ENCODE results near the gene TTC31.

The TTC31 gene

DNA sequence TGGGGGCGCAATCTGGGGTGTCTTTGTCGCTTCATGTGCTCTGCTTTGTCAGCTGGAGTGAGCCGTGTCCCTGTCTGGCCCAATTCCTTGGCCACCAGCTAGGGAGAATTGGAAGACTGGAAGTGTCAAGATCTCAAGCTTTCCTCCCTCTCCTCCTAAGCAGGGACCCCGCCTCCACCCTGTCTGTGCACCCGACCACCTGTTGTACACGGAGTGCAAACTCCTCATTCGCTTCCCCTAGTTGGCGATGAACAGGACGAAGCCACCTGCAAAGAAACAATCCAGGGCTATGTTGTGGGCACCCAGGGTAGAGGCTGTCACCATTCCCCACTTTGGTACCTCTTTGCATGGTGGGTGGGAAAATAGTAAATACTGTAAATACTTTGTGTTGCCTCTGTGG, 44.9 kb downstream of the TTC31 start:
- ChIA-PET POLR2A (no interaction called here), CTCF (interaction anchor here (1.5 to 8.9 kb wide), 4 partner anchors 20 to 58 kb away, joined by 3 to 137 read pairs (median 8); partner anchors contain the start of genes CCDC142, PCGF1 and TTC31)
- TF ChIP-seq, protein P1, sequence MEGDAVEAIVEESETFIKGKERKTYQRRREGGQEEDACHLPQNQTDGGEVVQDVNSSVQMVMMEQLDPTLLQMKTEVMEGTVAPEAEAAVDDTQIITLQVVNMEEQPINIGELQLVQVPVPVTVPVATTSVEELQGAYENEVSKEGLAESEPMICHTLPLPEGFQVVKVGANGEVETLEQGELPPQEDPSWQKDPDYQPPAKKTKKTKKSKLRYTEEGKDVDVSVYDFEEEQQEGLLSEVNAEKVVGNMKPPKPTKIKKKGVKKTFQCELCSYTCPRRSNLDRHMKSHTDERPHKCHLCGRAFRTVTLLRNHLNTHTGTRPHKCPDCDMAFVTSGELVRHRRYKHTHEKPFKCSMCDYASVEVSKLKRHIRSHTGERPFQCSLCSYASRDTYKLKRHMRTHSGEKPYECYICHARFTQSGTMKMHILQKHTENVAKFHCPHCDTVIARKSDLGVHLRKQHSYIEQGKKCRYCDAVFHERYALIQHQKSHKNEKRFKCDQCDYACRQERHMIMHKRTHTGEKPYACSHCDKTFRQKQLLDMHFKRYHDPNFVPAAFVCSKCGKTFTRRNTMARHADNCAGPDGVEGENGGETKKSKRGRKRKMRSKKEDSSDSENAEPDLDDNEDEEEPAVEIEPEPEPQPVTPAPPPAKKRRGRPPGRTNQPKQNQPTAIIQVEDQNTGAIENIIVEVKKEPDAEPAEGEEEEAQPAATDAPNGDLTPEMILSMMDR (IDR thresholded peaks at IDR 0.05; ENCODE audit: insufficient read depth, low read length, missing control alignments): no peak
- DNase-seq (ENCODE audit: low read depth, low spot score): no peak
- H3K4me3 ChIP-seq (ENCODE audit: low read depth, low read length): no peak overlapping the region; the same call in 1 of the 2 replicates

DNA sequence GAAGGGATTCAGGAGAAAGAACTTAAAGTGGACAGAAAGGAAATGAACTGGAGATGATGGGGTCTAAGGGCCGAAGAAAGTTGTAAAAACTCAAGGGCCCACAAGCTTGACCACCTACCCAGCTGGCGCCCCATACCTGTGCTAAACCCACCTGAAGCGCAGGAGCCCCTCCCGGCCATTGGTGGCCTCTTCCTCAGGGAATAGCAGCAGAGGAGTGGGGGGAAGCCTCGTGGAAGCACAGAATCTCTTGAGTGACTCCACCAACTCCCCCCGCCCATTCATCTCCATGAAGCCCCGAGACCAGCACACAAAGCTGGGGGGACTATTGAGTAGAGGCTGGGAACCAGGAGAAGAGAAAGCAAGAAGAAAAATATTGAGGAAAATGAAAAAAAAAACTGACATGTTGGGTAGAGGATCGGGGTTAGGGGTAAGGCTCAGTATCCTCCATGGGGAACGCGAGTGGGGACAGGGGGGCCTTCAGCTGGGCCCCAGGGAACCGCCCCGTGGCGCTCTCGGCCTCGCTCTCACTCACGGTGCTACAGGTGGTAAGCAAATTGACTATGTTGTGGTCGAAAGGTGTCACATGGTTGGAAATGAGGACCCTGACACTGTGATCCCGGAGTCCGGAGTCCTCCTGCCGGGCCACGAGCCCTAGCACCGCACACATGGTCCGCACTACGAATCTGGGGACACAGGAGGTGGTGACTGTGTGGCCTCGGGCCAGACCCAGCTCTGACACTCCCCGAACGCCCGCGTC, 45.9 kb downstream of the TTC31 start:
- no peak for DNase-seq (ENCODE audit: low read depth, low spot score)
- ChIA-PET CTCF (interaction anchor here (1.2 to 8.9 kb wide), 6 partner anchors 11 to 57 kb away, joined by 4 to 137 read pairs (median 8); partner anchors contain the start of genes CCDC142, PCGF1 and TTC31), POLR2A (interaction anchor here (1.1 to 1.9 kb wide), 9 partner anchors 25 to 74 kb away, joined by 3 to 9 read pairs (median 6); partner anchors contain the start of genes CCDC142, INO80B, LOXL3 and TTC31)
- peak overlapping the region; percentile 99 for H3K4me3 ChIP-seq (ENCODE audit: low read depth, low read length)
- TF ChIP-seq, protein P1 (IDR thresholded peaks at IDR 0.05; ENCODE audit: insufficient read depth, low read length, missing control alignments): no peak

DNA sequence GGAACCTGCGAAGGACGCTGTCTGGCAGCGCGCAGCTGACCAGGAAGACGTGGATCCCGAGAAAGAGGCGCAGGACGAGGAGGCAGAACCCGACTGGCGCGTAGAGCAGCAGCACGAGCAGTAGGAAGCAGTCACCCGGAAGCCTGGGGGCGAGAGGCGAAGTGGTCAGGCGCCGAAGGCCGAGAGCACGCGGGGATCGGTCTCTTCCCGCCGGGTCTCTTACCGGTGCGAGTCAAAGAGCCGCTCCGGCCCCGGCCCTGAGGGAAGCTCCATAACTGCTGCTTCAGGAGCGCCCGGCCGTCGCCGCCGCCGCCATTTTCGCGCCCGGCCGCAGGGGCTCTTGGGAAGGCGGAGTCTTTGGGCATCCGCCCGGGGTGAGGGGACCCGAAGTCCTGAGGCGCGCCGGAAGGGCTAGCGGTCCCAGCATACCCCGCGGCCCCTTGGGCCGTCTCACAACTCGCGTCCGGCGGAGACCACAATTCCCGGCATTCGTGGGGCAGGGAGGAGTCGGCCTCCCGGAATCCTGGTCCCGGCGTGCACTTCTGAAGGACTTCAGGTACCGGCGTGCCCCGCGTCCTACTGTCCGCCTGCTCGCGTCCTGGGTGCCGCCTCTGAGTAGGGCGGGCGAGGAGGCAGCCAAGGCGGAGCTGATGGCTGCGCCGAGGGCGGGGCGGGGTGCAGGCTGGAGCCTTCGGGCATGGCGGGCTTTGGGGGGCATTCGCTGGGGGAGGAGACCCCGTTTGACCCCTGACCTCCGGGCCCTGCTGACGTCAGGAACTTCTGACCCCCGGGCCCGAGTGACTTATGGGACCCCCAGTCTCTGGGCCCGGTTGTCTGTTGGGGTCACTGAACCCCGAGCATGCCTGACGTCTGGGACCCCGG, 46.7 kb downstream of the TTC31 start, which contains the start of the genes AUP1 and HTRA2:
TSS of gene AUP1 (minus strand) at position 350 of the 882 bp plus-strand sequence. CDS start at position 273, 77 bp downstream.
TSS of gene HTRA2 (plus strand) at position 577 of the 882 bp plus-strand sequence. CDS start at position 651, 74 bp downstream.
- TF ChIP-seq, protein P1 (IDR thresholded peaks at IDR 0.05; ENCODE audit: insufficient read depth, low read length, missing control alignments): no peak
- peak; percentile 93 for DNase-seq (ENCODE audit: low read depth, low spot score)
- ChIA-PET POLR2A (interaction anchor here (0.5 to 1.9 kb wide), 15 partner anchors 9 to 149 kb away, joined by 3 to 9 read pairs (median 4); partner anchors contain the start of genes CCDC142, DCTN1, INO80B and LOXL3), CTCF (interaction anchor here (1.2 to 8.9 kb wide), 6 partner anchors 11 to 57 kb away, joined by 4 to 137 read pairs (median 8); partner anchors contain the start of genes CCDC142, PCGF1 and TTC31)
- peak within 1 kb of the TSS; percentile 99 for H3K4me3 ChIP-seq (ENCODE audit: low read depth, low read length)

DNA sequence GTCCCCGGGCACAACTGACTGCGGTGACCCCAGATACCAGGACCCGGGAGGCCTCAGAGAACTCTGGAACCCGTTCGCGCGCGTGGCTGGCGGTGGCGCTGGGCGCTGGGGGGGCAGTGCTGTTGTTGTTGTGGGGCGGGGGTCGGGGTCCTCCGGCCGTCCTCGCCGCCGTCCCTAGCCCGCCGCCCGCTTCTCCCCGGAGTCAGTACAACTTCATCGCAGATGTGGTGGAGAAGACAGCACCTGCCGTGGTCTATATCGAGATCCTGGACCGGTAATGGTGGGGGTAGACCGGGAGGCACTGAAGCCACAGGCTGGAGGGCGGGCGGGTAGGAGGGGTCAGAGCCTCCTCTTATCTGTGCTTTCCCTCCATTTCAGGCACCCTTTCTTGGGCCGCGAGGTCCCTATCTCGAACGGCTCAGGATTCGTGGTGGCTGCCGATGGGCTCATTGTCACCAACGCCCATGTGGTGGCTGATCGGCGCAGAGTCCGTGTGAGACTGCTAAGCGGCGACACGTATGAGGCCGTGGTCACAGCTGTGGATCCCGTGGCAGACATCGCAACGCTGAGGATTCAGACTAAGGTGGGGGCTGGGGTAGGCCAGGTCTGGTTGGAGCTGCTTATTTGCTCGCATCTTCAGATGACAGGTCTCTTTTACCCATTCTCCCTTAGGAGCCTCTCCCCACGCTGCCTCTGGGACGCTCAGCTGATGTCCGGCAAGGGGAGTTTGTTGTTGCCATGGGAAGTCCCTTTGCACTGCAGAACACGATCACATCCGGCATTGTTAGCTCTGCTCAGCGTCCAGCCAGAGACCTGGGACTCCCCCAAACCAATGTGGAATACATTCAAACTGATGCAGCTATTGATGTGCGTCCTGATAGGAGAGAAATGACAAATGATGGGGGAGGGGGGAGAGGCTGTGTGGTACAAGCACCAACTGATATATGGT, 47.6 kb downstream of the TTC31 start:
- TF ChIP-seq, protein P1 (IDR thresholded peaks at IDR 0.05; ENCODE audit: insufficient read depth, low read length, missing control alignments): no peak
- ChIA-PET POLR2A (interaction anchor here (0.5 to 3.0 kb wide), 19 partner anchors 8 to 76 kb away, joined by 3 to 11 read pairs (median 4); partner anchors contain the start of genes CCDC142, INO80B, LOXL3 and TTC31), CTCF (interaction anchor here (0.8 to 8.9 kb wide), 10 partner anchors 10 to 199 kb away, joined by 3 to 137 read pairs (median 10); partner anchors contain the start of genes CCDC142, PCGF1 and TTC31)
- no peak for DNase-seq (ENCODE audit: low read depth, low spot score)
- peak overlapping the region; percentile 80 for H3K4me3 ChIP-seq (ENCODE audit: low read depth, low read length)

DNA sequence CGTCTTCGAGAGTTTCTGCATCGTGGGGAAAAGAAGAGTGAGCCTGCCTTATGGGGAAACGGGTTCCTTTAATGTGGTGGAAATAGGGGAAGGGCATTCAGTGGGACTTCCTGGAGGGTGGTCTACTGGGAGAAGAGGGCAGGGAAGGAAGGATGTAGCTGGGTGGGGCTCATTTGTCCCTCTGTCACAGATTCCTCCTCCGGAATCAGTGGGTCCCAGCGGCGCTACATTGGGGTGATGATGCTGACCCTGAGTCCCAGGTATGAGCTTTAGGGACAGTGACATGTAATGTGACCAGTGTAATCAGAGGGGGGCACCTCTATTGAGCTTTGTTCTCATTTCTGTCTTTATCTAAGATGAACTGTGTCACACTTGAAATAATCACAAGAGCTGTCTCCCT, 48.8 kb downstream of the TTC31 start:
- TF ChIP-seq, protein P1 (IDR thresholded peaks at IDR 0.05; ENCODE audit: insufficient read depth, low read length, missing control alignments): no peak
- CTCF ChIA-PET: interaction anchor here (0.6 to 8.9 kb wide), 31 partner anchors 9 to 282 kb away, joined by 3 to 137 read pairs (median 5); partner anchors contain the start of genes CCDC142, MRPL53, PCGF1 and TTC31
- no peak for DNase-seq (ENCODE audit: low read depth, low spot score)
- H3K4me3 ChIP-seq (ENCODE audit: low read depth, low read length): no peak overlapping the region; the same call in 1 of the 2 replicates
- POLR2A ChIA-PET: interaction anchor here (0.7 to 3.0 kb wide), 5 partner anchors 27 to 57 kb away, joined by 3 to 11 read pairs (median 4); no protein-coding TSS in a partner anchor

All from AG04449 (cell line).